HepG2 (cell line): ENCODE results near the gene ZNF22. TPM values are rescaled to one million over a fixed set of nuclear protein-coding genes. Genes with fewer than 3 reads are reported as not detected.

Source experiments
- ERF ChIP-seq: IDR thresholded peaks from 2 replicates; pipeline ENCODE4 v1.6.1; 2018; ENCODE audit warnings: missing biosample characterization, missing genetic modification reagents
- HDAC6 ChIP-seq: fragments of 200-600 bp; sonication (generic); IDR thresholded peaks from 2 replicates; pipeline ENCODE4 v1.7.0; 2017; ENCODE audit warnings: mild to moderate bottlenecking, antibody characterized with exemption, low read length, low read depth
- IKZF1 ChIP-seq: fragments of 450-650 bp; IDR thresholded peaks from 2 replicates; pipeline ENCODE4 v1.7.1; 2016
- IKZF4 ChIP-seq: sonication (generic); formaldehyde crosslinking; IDR thresholded peaks from 2 replicates; pipeline ENCODE4 v1.5.1; 2020; ENCODE audit warnings: borderline replicate concordance, mild to moderate bottlenecking, low read depth, missing genetic modification reagents; ENCODE audit errors: not compliant biosample characterization
- ISL2 ChIP-seq: sonication (generic); formaldehyde crosslinking; IDR thresholded peaks from 2 replicates; pipeline ENCODE4 v1.5.0; 2020; ENCODE audit warnings: missing genetic modification reagents
- LBX2 ChIP-seq: sonication (generic); formaldehyde crosslinking; IDR thresholded peaks from 2 replicates; pipeline ENCODE4 v1.5.0; 2020; ENCODE audit warnings: missing genetic modification reagents, mild to moderate bottlenecking, borderline replicate concordance
- NFRKB ChIP-seq: fragments of 450-650 bp; IDR thresholded peaks from 2 replicates; pipeline ENCODE4 v1.6.1; 2017
- NR3C1 ChIP-seq: sonication (generic); formaldehyde crosslinking; IDR thresholded peaks from 2 replicates; pipeline ENCODE4 v1.4.0; 2020; ENCODE audit warnings: missing genetic modification reagents
- PAWR ChIP-seq: sonication (generic); formaldehyde crosslinking; IDR thresholded peaks from 2 replicates; pipeline ENCODE4 v1.4.0; 2020; ENCODE audit warnings: missing genetic modification reagents, mild to moderate bottlenecking, borderline replicate concordance
- RFXANK ChIP-seq: IDR thresholded peaks from 2 replicates; pipeline ENCODE4 v1.6.1; 2016
- SCMH1 ChIP-seq: sonication (generic); formaldehyde crosslinking; IDR thresholded peaks from 2 replicates; pipeline ENCODE4 v1.9.0; 2021; ENCODE audit warnings: missing genetic modification reagents, mild to moderate bottlenecking, borderline replicate concordance
- SIN3B ChIP-seq: fragments of 150-350 bp; IDR thresholded peaks from 2 replicates; pipeline ENCODE4 v1.6.1; 2014; ENCODE audit warnings: low read length
- SNAI1 ChIP-seq: sonication (generic); formaldehyde crosslinking; IDR thresholded peaks from 2 replicates; pipeline ENCODE4 v1.5.0; 2020; ENCODE audit warnings: mild to moderate bottlenecking, missing genetic modification reagents, borderline replicate concordance
- SP5 ChIP-seq: IDR thresholded peaks from 2 replicates; pipeline ENCODE4 v1.6.1; 2016; ENCODE audit warnings: low read depth, borderline replicate concordance
- SUZ12 ChIP-seq: fragments of 150-350 bp; IDR thresholded peaks from 2 replicates; pipeline ENCODE4 v1.6.1; 2014; ENCODE audit warnings: low read depth, low read length
- ZNF230 ChIP-seq: sonication (generic); formaldehyde crosslinking; IDR thresholded peaks from 2 replicates; pipeline ENCODE4 v1.4.0; 2020; ENCODE audit warnings: mild to moderate bottlenecking, missing genetic modification reagents
- ZNF296 ChIP-seq: sonication (generic); formaldehyde crosslinking; conservative IDR thresholded peaks from 2 replicates; pipeline ENCODE4 v1.5.0; 2020; ENCODE audit warnings: mild to moderate bottlenecking, missing genetic modification reagents
- ZNF441 ChIP-seq: sonication (generic); formaldehyde crosslinking; IDR thresholded peaks from 2 replicates; pipeline ENCODE4 v1.7.0; 2021; ENCODE audit warnings: missing genetic modification reagents, borderline replicate concordance
- ZNF468 ChIP-seq: sonication (generic); formaldehyde crosslinking; IDR thresholded peaks from 2 replicates; pipeline ENCODE4 v1.8.0; 2022; ENCODE audit warnings: mild to moderate bottlenecking, moderate library complexity, missing genetic modification reagents
- ZNF552 ChIP-seq: sonication (generic); formaldehyde crosslinking; IDR thresholded peaks from 2 replicates; pipeline ENCODE4 v1.9.0; 2022; ENCODE audit warnings: missing genetic modification reagents, mild to moderate bottlenecking, borderline replicate concordance
- ZNF709 ChIP-seq: sonication (generic); formaldehyde crosslinking; IDR thresholded peaks from 2 replicates; pipeline ENCODE4 v1.5.0; 2020; ENCODE audit warnings: mild to moderate bottlenecking, missing genetic modification reagents
- ZNF768 ChIP-seq: sonication (generic); formaldehyde crosslinking; IDR thresholded peaks from 2 replicates; pipeline ENCODE4 v1.4.0; 2020; ENCODE audit warnings: missing genetic modification reagents
- ZNF781 ChIP-seq: sonication (generic); formaldehyde crosslinking; IDR thresholded peaks from 2 replicates; pipeline ENCODE4 v1.5.1; 2020; ENCODE audit warnings: borderline replicate concordance, mild to moderate bottlenecking, missing genetic modification reagents; ENCODE audit errors: not compliant biosample characterization
- ZNF784 ChIP-seq: sonication (generic); formaldehyde crosslinking; IDR thresholded peaks from 2 replicates; pipeline ENCODE4 v1.5.1; 2020; ENCODE audit warnings: missing genetic modification reagents, mild to moderate bottlenecking, borderline replicate concordance
- polyA plus RNA-seq, 8 experiments: library from polyadenylated mRNA; depleted of rRNA in 3 of 8; stranded (reverse) in 7 of 8; unstranded in 1 of 8; fragments of >200 nt; fragmentation: Illumina TruSeq in 4 of 8; extraction: Trizol in 4 of 8; gene quantifications; 2 replicates each; pipeline versions ENCODE4 v1.2.1 to v1.2.3, GENCODE V29; 2011 to 2016; ENCODE audit warnings: low read depth in 4 of 8, missing spikeins in 1 of 8, mixed read lengths in 1 of 8; ENCODE audit not compliant: insufficient read depth in 1 of 8
- total RNA-seq, 5 experiments: library from RNA; depleted of rRNA; stranded (reverse); fragments of >200 nt; fragmentation: Illumina TruSeq; extraction: Trizol; gene quantifications; 2 replicates each; pipeline ENCODE4 v1.2.3, GENCODE V29; 2016; ENCODE audit warnings: low read depth in 1 of 5
- TF ChIP-seq, protein P1 (sequence below): sonication (generic); formaldehyde crosslinking; IDR thresholded peaks from 2 replicates; pipeline ENCODE4 v1.8.1; 2023; ENCODE audit warnings: missing genetic modification reagents, mild to moderate bottlenecking, borderline replicate concordance
- TF ChIP-seq, protein P2 (sequence below): sonication (generic); formaldehyde crosslinking; IDR thresholded peaks from 2 replicates; pipeline ENCODE4 v1.4.0; 2020; ENCODE audit warnings: missing genetic modification reagents
- TF ChIP-seq, protein P3 (sequence below): sonication (generic); formaldehyde crosslinking; IDR thresholded peaks from 2 replicates; pipeline ENCODE4 v1.8.1; 2023; ENCODE audit warnings: mild to moderate bottlenecking, inconsistent platforms, moderate library complexity, missing genetic modification reagents, borderline replicate concordance

The ZNF22 gene
- total and polyA plus RNA-seq, 2 of the 13 experiments (the other 11 are each of a cell fraction or from before 2014, with no cell fraction given), result 0.40 to 1.3 TPM

- TF ChIP-seq NFRKB, result no peak
- TF ChIP-seq, protein P1, sequence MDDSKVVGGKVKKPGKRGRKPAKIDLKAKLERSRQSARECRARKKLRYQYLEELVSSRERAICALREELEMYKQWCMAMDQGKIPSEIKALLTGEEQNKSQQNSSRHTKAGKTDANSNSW (CRISPR knock-in tag), result no peak
- no peak for TF ChIP-seq SNAI1 (CRISPR knock-in tag)
- no peak for TF ChIP-seq RFXANK (CRISPR knock-in tag)
- no peak for TF ChIP-seq SIN3B
- TF ChIP-seq, protein P2, sequence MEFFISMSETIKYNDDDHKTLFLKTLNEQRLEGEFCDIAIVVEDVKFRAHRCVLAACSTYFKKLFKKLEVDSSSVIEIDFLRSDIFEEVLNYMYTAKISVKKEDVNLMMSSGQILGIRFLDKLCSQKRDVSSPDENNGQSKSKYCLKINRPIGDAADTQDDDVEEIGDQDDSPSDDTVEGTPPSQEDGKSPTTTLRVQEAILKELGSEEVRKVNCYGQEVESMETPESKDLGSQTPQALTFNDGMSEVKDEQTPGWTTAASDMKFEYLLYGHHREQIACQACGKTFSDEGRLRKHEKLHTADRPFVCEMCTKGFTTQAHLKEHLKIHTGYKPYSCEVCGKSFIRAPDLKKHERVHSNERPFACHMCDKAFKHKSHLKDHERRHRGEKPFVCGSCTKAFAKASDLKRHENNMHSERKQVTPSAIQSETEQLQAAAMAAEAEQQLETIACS (CRISPR knock-in tag), result no peak
- TF ChIP-seq IKZF1, result no peak
- TF ChIP-seq ZNF709, result no peak
- peak; percentile 87 for TF ChIP-seq ERF (CRISPR knock-in tag)
- no peak for TF ChIP-seq SCMH1 (CRISPR knock-in tag)
- no peak for TF ChIP-seq ZNF468
- TF ChIP-seq PAWR, result no peak
- no peak for TF ChIP-seq ZNF296 (CRISPR knock-in tag)
- no peak for TF ChIP-seq HDAC6
- TF ChIP-seq SP5 (CRISPR knock-in tag), result peak; percentile 84
- 0 out of 2 replicates have a peak, but pooled peaks have one; percentile 13 for TF ChIP-seq ZNF768 (CRISPR knock-in tag)
- TF ChIP-seq ZNF230, result no peak
- TF ChIP-seq NR3C1 (CRISPR knock-in tag), result no peak
- TF ChIP-seq, protein P3, sequence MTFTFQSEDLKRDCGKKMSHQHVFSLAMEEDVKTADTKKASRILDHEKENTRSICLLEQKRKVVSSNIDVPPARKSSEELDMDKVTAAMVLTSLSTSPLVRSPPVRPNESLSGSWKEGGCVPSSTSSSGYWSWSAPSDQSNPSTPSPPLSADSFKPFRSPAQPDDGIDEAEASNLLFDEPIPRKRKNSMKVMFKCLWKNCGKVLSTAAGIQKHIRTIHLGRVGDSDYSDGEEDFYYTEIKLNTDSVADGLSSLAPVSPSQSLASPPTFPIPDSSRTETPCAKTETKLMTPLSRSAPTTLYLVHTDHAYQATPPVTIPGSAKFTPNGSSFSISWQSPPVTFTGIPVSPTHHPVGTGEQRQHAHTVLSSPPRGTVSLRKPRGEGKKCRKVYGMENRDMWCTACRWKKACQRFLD (CRISPR knock-in tag), result no peak
- no peak for TF ChIP-seq ZNF784 (CRISPR knock-in tag)
- TF ChIP-seq LBX2, result no peak
- no peak for TF ChIP-seq IKZF4
- peak; percentile 95 for TF ChIP-seq ISL2
- TF ChIP-seq ZNF552 (CRISPR knock-in tag), result no peak
- TF ChIP-seq SUZ12, result no peak
- no peak for TF ChIP-seq ZNF781 (CRISPR knock-in tag)
- no peak for TF ChIP-seq ZNF441 (CRISPR knock-in tag)
Measured at GRCh38 chr10:44995914-44996669, 4.6 kb upstream of the ZNF22 start (continued).
